ENCODE results near the gene HPX.

- TF ChIP-seq CTCF (IDR thresholded peaks at IDR 0.05) (no peak), ZFX (IDR thresholded peaks at IDR 0.05; ENCODE audit: borderline replicate concordance) (no peak)
Observed at GRCh38 chr11:6452219-6452618, 11.4 kb upstream of the HPX start.
